ENCODE data around the gene AHCTF1.
"Not testable (repeated sequence)": the region's sequence is repeated elsewhere in the genome, so short reads cannot be mapped to it uniquely, and the experiment has no call there.

Gene AHCTF1

GRCh38 chr1:246916026-246916923 lies 15.5 kb downstream of the AHCTF1 start:
- not testable (repeated sequence) for DNase-seq (ENCODE audit: low spot score)

GRCh38 chr1:246907472-246907871 lies 24.3 kb downstream of the AHCTF1 start:
- no peak for DNase-seq (ENCODE audit: low spot score)

- no peak for DNase-seq (ENCODE audit: low spot score)
Measured at GRCh38 chr1:246906833-246907232, 24.9 kb downstream of the AHCTF1 start.

- DNase-seq (ENCODE audit: low spot score) = no peak
Measured at GRCh38 chr1:246901874-246902273, 29.9 kb downstream of the AHCTF1 start.

- DNase-seq (ENCODE audit: low spot score) = no peak
Measured at GRCh38 chr1:246897302-246897701, 34.4 kb downstream of the AHCTF1 start.

GRCh38 chr1:246893191-246893939 lies 38.4 kb downstream of the AHCTF1 start:
- DNase-seq (ENCODE audit: low spot score) = no peak

GRCh38 chr1:246891105-246891504 lies 40.6 kb downstream of the AHCTF1 start:
- DNase-seq (ENCODE audit: low spot score) = no peak

- DNase-seq (ENCODE audit: low spot score) = no peak
Measured at GRCh38 chr1:246888522-246888921, 43.2 kb downstream of the AHCTF1 start.

GRCh38 chr1:246885389-246885788 lies 46.4 kb downstream of the AHCTF1 start:
- not testable (repeated sequence) for DNase-seq (ENCODE audit: low spot score)

- no peak for DNase-seq (ENCODE audit: low spot score)
Measured at GRCh38 chr1:246878551-246878950, 53.2 kb downstream of the AHCTF1 start.

GRCh38 chr1:246876431-246876830 lies 55.3 kb downstream of the AHCTF1 start:
- no peak for DNase-seq (ENCODE audit: low spot score)

- no peak for DNase-seq (ENCODE audit: low spot score)
Measured at GRCh38 chr1:246875041-246876026, 56.4 kb downstream of the AHCTF1 start.

GRCh38 chr1:246865921-246866320 lies 65.8 kb downstream of the AHCTF1 start:
- no peak for DNase-seq (ENCODE audit: low spot score)

GRCh38 chr1:246863791-246864190 lies 68.0 kb downstream of the AHCTF1 start:
- DNase-seq (ENCODE audit: low spot score) = not testable (repeated sequence)

- DNase-seq (ENCODE audit: low spot score) = no peak
Measured at GRCh38 chr1:246860401-246860800, 71.3 kb downstream of the AHCTF1 start.

- no peak for DNase-seq (ENCODE audit: low spot score)
Measured at GRCh38 chr1:246856371-246856770, 75.4 kb downstream of the AHCTF1 start.

- DNase-seq (ENCODE audit: low spot score) = not testable (repeated sequence)
Measured at GRCh38 chr1:246850640-246851039, 81.1 kb downstream of the AHCTF1 start.

- DNase-seq (ENCODE audit: low spot score) = no peak
Measured at GRCh38 chr1:246843876-246844275, 87.9 kb downstream of the AHCTF1 start.

- not testable (repeated sequence) for DNase-seq (ENCODE audit: low spot score)
Measured at GRCh38 chr1:246840761-246841160, 91.0 kb downstream of the AHCTF1 start.

GRCh38 chr1:246838118-246838456 lies 93.7 kb downstream of the AHCTF1 start:
- no peak for DNase-seq (ENCODE audit: low spot score)

- no peak for DNase-seq (ENCODE audit: low spot score)
Measured at GRCh38 chr1:246837418-246838117, 94.2 kb downstream of the AHCTF1 start.
